NCI-H82 treated with DMSO at 0.1 percent for 48 hours (cell line): ENCODE data around the gene KRTAP16-1.
"Not testable (repeated sequence)": the region's sequence is repeated elsewhere in the genome, so short reads cannot be mapped to it uniquely, and the experiment has no call there.

Experiments
- DNase-seq: peaks from one replicate; lab custom pipeline; 2025; ENCODE audit not compliant: unreplicated experiment; lab: John Stamatoyannopoulos, UW

KRTAP16-1 gene

GRCh38 chr17:41301916-41302901 is 6.9 kb downstream of the KRTAP16-1 start, which contains the start of gene KRTAP29-1:
KRTAP29-1 (minus strand) TSS chr17:41302851; CDS start chr17:41302851, 0 bp downstream.
- no peak for DNase-seq

DNA sequence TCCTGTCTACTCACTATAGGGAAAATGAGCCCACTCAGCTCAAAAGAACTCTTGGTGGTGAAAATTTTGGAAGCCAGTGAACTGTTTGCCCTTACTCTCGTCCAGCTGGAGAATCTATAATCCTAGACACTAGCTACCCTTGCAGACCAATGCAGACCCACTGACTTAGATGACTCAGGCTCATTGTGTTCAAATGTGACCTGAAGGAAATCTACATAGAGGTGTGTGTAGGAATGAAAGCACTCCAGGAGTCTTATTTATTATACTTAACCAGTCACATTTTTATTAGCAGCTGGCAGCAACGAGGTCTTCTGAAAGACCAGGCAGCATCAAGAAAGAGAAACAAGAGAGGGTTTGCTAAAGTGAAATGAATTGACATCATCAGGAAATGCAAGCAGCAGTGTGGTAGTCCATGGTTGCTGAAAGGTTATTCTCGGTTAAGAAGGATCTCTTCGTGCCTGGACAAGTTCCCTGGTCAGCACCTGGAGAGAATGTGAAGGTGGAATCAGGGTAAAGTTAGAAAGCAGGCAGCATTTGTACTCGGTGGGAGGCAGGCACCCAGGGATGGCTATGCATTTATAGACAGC is 7.8 kb downstream of the KRTAP16-1 start:
- DNase-seq: no peak

- DNase-seq: no peak
Observed at GRCh38 chr17:41298458-41299135, 10.5 kb downstream of the KRTAP16-1 start.

- no peak for DNase-seq
Observed at GRCh38 chr17:41296846-41297245, 12.3 kb downstream of the KRTAP16-1 start.

DNA sequence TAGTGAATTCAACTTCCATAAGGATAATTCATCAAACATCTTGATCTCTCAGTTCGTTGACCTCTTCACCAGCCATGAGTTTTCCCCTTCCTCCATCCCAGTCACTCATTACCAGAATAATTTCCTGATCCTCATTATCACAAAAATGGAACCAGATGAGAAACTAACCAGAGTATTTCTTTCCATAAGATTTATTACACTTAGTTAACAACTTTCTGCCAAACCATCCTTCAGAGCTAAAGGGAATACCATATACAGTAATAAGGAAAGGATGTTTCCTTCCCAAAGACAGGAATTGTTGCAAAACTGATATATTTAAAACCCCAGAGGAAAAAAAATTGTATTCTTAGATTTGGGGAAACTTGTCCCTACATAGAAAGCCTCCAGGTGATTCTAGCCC is 15.1 kb downstream of the KRTAP16-1 start:
- DNase-seq: no peak

DNA sequence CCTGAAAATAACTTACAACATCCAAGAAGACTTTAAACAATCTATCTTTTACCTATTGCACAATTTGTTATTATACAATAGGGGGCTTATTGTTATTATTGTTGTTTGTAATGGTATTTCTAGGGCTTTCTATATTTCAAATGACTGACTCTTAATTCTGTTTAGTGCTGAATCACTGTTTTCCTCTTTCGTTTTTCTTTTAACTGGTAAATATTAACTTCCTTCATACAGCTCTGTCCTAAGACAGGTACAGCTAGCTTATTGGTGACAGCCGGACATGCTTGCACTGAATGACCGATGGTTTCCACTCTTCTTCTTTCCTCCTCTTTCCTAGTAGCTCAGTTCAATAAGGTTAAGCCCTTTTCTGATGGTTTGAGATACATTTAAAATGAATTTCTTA is 22.1 kb downstream of the KRTAP16-1 start:
- DNase-seq: no peak

DNA sequence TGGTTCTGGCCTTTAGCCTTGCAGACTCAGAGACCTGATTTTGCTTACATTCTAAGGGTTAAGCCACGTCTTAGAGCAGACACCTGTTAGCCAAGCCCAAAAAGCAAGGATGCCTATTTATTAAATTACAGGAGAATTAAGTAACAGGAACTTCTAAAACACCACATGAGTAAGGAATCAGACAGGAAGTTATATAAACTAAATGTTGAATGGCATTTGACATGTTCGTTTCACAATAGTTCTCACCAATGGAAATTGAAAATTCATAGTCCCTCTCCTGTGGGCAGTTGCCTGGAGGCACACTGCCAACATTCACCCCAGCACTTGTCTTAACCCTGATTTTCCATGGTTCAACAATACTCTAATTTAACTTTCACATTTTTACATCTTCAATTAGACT is 24.6 kb downstream of the KRTAP16-1 start:
- DNase-seq: no peak

- DNase-seq: no peak
Observed at GRCh38 chr17:41284043-41284442, 25.1 kb downstream of the KRTAP16-1 start.

GRCh38 chr17:41278176-41278955 is 30.7 kb downstream of the KRTAP16-1 start:
- DNase-seq: no peak

DNA sequence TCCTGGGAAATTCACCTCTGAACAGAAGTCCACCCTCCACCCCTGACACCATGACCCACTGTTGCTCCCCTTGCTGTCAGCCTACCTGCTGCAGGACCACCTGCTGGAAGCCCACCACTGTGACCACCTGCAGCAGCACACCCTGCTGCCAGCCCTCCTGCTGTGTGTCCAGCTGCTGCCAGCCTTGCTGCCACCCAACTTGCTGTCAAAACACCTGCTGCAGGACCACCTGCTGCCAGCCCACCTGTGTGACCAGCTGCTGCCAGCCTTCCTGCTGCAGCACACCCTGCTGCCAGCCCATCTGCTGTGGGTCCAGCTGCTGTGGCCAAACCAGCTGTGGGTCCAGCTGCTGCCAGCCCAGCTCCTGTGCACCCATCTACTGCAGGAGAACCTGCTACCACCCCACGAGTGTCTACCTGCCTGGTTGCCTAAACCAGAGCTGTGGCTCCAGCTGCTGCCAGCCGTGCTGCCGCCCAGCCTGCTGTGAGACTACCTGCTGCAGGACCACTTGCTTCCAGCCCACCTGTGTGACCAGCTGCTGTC is 33.4 kb downstream of the KRTAP16-1 start, which contains the start of gene KRTAP9-7:
Gene KRTAP9-7 (plus strand): TSS at position 51 of the 543 bp plus-strand sequence. CDS start 0 bp downstream, at position 51.
- DNase-seq: not testable (repeated sequence)

GRCh38 chr17:41271858-41272257 is 37.3 kb downstream of the KRTAP16-1 start:
- no peak for DNase-seq

- DNase-seq: not testable (repeated sequence)
Observed at GRCh38 chr17:41271323-41271722, 37.8 kb downstream of the KRTAP16-1 start.

GRCh38 chr17:41267711-41268110 is 41.4 kb downstream of the KRTAP16-1 start:
- no peak for DNase-seq

DNA sequence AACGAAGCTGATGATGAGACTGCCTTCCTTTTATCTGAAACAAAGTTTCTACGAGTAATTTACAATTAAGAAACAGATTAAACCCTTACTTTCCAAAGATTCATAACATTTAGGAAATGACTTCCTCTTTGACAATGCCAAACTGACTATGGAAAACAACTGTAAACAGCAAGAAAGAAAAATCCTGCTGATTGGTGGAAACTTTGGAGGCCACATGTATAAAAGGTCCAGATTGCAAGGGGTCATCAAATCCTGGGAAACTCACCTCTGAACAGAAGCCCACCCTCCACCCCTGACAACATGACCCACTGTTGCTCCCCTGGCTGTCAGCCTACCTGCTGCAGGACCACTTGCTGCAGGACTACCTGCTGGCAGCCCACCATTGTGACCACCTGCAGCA is 44.0 kb downstream of the KRTAP16-1 start, which contains the start of gene KRTAP9-6:
Gene KRTAP9-6 (plus strand): TSS at position 301 of the 400 bp plus-strand sequence. CDS start 0 bp downstream, at position 301.
- DNase-seq: no peak

- DNase-seq: no peak
Observed at GRCh38 chr17:41264599-41264998, 44.5 kb downstream of the KRTAP16-1 start.

DNA sequence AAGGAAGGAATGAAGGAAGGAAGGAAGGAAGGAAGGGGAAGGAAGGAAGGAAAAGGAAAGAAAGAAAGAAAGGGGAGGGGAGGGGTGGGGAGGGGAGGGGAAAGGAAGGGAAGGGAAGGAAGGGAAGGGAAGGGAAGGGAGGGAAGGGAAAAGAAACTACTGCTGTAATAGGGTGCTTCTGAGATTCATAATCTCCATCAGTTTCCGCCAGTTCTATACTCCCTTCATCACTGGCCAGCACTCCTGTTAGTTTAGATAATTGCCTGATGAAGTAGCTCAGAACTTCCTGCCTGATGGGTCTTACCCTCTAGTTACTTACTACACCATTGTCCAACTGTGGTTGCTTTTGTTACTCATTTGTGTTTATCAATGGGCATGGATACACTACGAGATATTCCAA is 45.9 kb downstream of the KRTAP16-1 start:
- no peak for DNase-seq

DNA sequence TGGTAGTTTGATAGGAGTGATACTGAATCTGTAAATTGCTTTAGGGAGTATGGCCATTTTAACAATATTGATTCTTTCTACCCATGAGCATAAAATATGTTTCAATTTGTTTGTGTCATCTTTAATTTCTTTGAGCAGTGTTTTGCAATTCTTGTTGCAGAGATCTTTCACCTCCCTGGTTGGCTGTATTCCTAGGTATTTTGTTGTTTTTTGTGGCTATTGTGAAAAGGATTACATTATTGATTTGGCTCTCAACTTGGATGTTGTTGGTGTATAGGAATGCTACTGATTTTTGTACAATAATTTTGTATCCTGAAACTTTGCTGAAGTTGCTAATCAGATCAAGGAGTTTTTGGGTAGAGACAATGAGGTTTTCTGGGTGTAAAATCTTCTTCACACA is 50.7 kb downstream of the KRTAP16-1 start:
- DNase-seq: no peak
